Testis (tissue), 3 donors: ENCODE data around the gene CSF2. TPM values are rescaled to one million over a fixed set of nuclear protein-coding genes. Genes with fewer than 3 reads are reported as not detected.

Experiments
- DNase-seq: peaks from one replicate; pipeline ENCODE4 v3.0.0-alpha.2; 2019
- H3K27ac ChIP-seq, 2 donors: fragments of 200-600 bp; sonication (generic); one replicate each; pipeline ENCODE4 v1.5.1; 2019
- H3K27me3 ChIP-seq: fragments of 200-600 bp; sonication (generic); one replicate; pipeline ENCODE4 v1.5.1; 2019
- H3K36me3 ChIP-seq: fragments of 200-600 bp; sonication (generic); one replicate; pipeline ENCODE4 v1.5.1; 2017; ENCODE audit warnings: low read depth; ENCODE audit errors: missing control alignments
- H3K4me1 ChIP-seq: fragments of 200-600 bp; sonication (generic); one replicate; pipeline ENCODE4 v1.5.1; 2019
- H3K4me3 ChIP-seq, 2 donors: fragments of 200-600 bp; sonication (generic); one replicate each; pipeline ENCODE4 v1.5.1; 2017 to 2019
- H3K9me3 ChIP-seq: fragments of 200-600 bp; sonication (generic); one replicate; pipeline ENCODE4 v1.5.1; 2017
- CTCF ChIP-seq, 3 experiments: fragments of 450-650 bp in 2 of 3; fragments of 200-600 bp in 1 of 3; sonication (generic) in 1 of 3; IDR thresholded peaks; one replicate each; pipeline ENCODE4 v1.5.1; 2016 to 2019; ENCODE audit warnings: antibody characterized with exemption in 3 of 3, mild to moderate bottlenecking in 2 of 3, moderate library complexity in 1 of 3
- POLR2A ChIP-seq: fragments of 450-650 bp; IDR thresholded peaks from one replicate; pipeline ENCODE4 v1.6.1; 2017; ENCODE audit warnings: antibody characterized with exemption, mild to moderate bottlenecking, moderate library complexity
- WGBS, 2 donors: methylation state at CpG; one replicate each; pipeline ENCODE4 v1.1.5; 2018; 5-methylcytosine and 5-hydroxymethylcytosine counted together
- intact Hi-C: fragments of 100-400 bp; cut with DNase I; formaldehyde crosslinking; loops from one replicate; pipeline ENCODE4 v1.15.1; 2023; ENCODE audit warnings: low total_unique reads
- polyA plus RNA-seq: library from polyadenylated mRNA; stranded (reverse); fragments of 350-450 nt; fragmentation: Illumina TruSeq; extraction: RNeasy Lipid Tissue Mini Kit (QIAGEN cat#74804); gene quantifications from one replicate; pipeline ENCODE4 v1.2.3, GENCODE V29; 2014; ENCODE audit warnings: low read depth, low replicate concordance; ENCODE audit not compliant: insufficient read depth
- total RNA-seq, 2 donors: library from RNA; depleted of rRNA; stranded (reverse); fragments of >200 nt; gene quantifications; one replicate each; pipeline ENCODE4 v1.2.3, GENCODE V29; 2016

CSF2 gene
- total and polyA plus RNA-seq, 3 donors from 2014 or later = not detected

GRCh38 chr5:132064140-132064539 lies 9.4 kb upstream of the CSF2 start:
- Histone ChIP-seq H3K36me3 (no peaks in the 10 kb centered on the region), H3K9me3 (no peaks in the 10 kb centered on the region), H3K4me3 (no peak overlapping the region), H3K27me3 (no peaks in the 10 kb centered on the region), H3K27ac (no peak overlapping the region), H3K4me1 (no peaks in the 10 kb centered on the region)
- intact Hi-C loops = no loop called here
- no peak for TF ChIP-seq POLR2A
- no peak for TF ChIP-seq CTCF (IDR thresholded peaks at IDR 0.05)
- DNase-seq = no peak
- WGBS, 2 donors = 55 to 77% methylated on average over 3 to 5 of the region's 5 CpGs

GRCh38 chr5:132064738-132065331 lies 8.8 kb upstream of the CSF2 start:
- H3K36me3 ChIP-seq = no peaks in the 10 kb centered on the region
- no peaks in the 10 kb centered on the region for H3K27me3 ChIP-seq
- peak; percentile 90 for DNase-seq
- H3K27ac ChIP-seq = no peak overlapping the region
- intact Hi-C loops = no loop called here
- no peaks in the 10 kb centered on the region for H3K4me1 ChIP-seq
- H3K9me3 ChIP-seq = no peaks in the 10 kb centered on the region
- TF ChIP-seq POLR2A = no peak
- TF ChIP-seq CTCF (IDR thresholded peaks at IDR 0.05) = peak; percentile 67 to 96 (median 77)
- 86 to 87% methylated on average over 9 to 11 of the region's 11 CpGs for WGBS, 2 donors
- H3K4me3 ChIP-seq = no peak overlapping the region

- 75 to 79% methylated on average over 4 of the region's 4 CpGs for WGBS, 2 donors
- H3K27ac ChIP-seq = no peak overlapping the region
- TF ChIP-seq POLR2A = no peak
- TF ChIP-seq CTCF (IDR thresholded peaks at IDR 0.05) = peak in 1 of 3 experiments; percentile 6
- H3K27me3 ChIP-seq = no peaks in the 10 kb centered on the region
- H3K4me1 ChIP-seq = no peaks in the 10 kb centered on the region
- DNase-seq = peak; percentile 49
- H3K9me3 ChIP-seq = no peaks in the 10 kb centered on the region
- intact Hi-C loops = no loop called here
- no peak overlapping the region for H3K4me3 ChIP-seq
- H3K36me3 ChIP-seq = no peaks in the 10 kb centered on the region
Observed at GRCh38 chr5:132065351-132065937, 8.1 kb upstream of the CSF2 start.

GRCh38 chr5:132065951-132066701 lies 7.5 kb upstream of the CSF2 start:
- H3K4me1 ChIP-seq = no peaks in the 10 kb centered on the region
- H3K4me3 ChIP-seq = no peak overlapping the region
- no peak overlapping the region for H3K27ac ChIP-seq
- no peaks in the 10 kb centered on the region for H3K27me3 ChIP-seq
- WGBS, 2 donors = 91 to 94% methylated on average over 10 to 13 of the region's 13 CpGs
- intact Hi-C loops = no loop called here
- no peaks in the 10 kb centered on the region for H3K9me3 ChIP-seq
- H3K36me3 ChIP-seq = no peaks in the 10 kb centered on the region
- TF ChIP-seq CTCF (IDR thresholded peaks at IDR 0.05) (no peak), POLR2A (no peak)
- DNase-seq = no peak
